SU-DHL-6 (cell line): ENCODE measurements around the gene GLIPR2.

Experiments used
- CTCF ChIP-seq: fragments of 200-600 bp; sonication (generic); IDR thresholded peaks from one replicate; pipeline ENCODE4 v1.5.1; 2017; ENCODE audit warnings: antibody characterized with exemption, mild to moderate bottlenecking, low read length, moderate library complexity; ENCODE audit not compliant: insufficient read depth, poor library complexity, severe bottlenecking
- EZH2phosphoT487 ChIP-seq: fragments of 200-600 bp; sonication (generic), shearing (Covaris generic); conservative IDR thresholded peaks from 2 replicates; pipeline ENCODE4 v1.6.1; 2018; ENCODE audit warnings: mild to moderate bottlenecking, antibody characterized with exemption, low read length, moderate library complexity, mixed read lengths

GRCh38 chr9:36147441-36148175 lies 11.1 kb downstream of the GLIPR2 start:
- TF ChIP-seq CTCF (no peak), EZH2phosphoT487 (no peak)
